ENCODE data around the gene CLEC11A.

GRCh38 chr19:50772476-50772875 lies 49.3 kb downstream of the CLEC11A start:
- no peak for TF ChIP-seq POLR2AphosphoS5 (IDR thresholded peaks at IDR 0.05; ENCODE audit: low read depth, low read length)
- TF ChIP-seq CTCF (IDR thresholded peaks at IDR 0.05), result no peak

Measured in Panc1 (cell line).